NCI-H2107 treated with DMSO at 0.1 percent for 48 hours (cell line): ENCODE measurements around the gene CC2D1A.

Experiments
- DNase-seq: peaks from one replicate; lab custom pipeline; 2025; ENCODE audit not compliant: unreplicated experiment; lab: John Stamatoyannopoulos, UW

Gene CC2D1A

GRCh38 chr19:13876834-13877233 is 29.2 kb upstream of the CC2D1A start, which contains the start of gene NANOS3:
TSS of gene NANOS3 (plus strand) at chr19:13877134. CDS start at chr19:13877249, 115 bp downstream.
- no peak for DNase-seq

- no peak for DNase-seq
Measured at GRCh38 chr19:13877303-13877702, 28.7 kb upstream of the CC2D1A start.

GRCh38 chr19:13880059-13881043 is 25.6 kb upstream of the CC2D1A start:
- DNase-seq, result peak; percentile 83

- no peak for DNase-seq
Measured at GRCh38 chr19:13881251-13881691, 24.7 kb upstream of the CC2D1A start.

- no peak for DNase-seq
Measured at GRCh38 chr19:13881692-13882418, 24.1 kb upstream of the CC2D1A start.

GRCh38 chr19:13882419-13882795 is 23.6 kb upstream of the CC2D1A start:
- DNase-seq, result no peak

- no peak for DNase-seq
Measured at GRCh38 chr19:13882836-13883235, 23.2 kb upstream of the CC2D1A start.

GRCh38 chr19:13883516-13884064 is 22.4 kb upstream of the CC2D1A start:
- DNase-seq, result no peak

- no peak for DNase-seq
Measured at GRCh38 chr19:13884726-13885591, 21.0 kb upstream of the CC2D1A start.

GRCh38 chr19:13885826-13886365 is 20.1 kb upstream of the CC2D1A start:
- no peak for DNase-seq

GRCh38 chr19:13887018-13887436 is 19.0 kb upstream of the CC2D1A start:
- DNase-seq, result no peak

- DNase-seq, result no peak
Measured at GRCh38 chr19:13887517-13887916, 18.5 kb upstream of the CC2D1A start.

- no peak for DNase-seq
Measured at GRCh38 chr19:13888281-13888680, 17.7 kb upstream of the CC2D1A start.

- no peak for DNase-seq
Measured at GRCh38 chr19:13890136-13890535, 15.9 kb upstream of the CC2D1A start.

- no peak for DNase-seq
Measured at GRCh38 chr19:13892870-13893269, 13.1 kb upstream of the CC2D1A start.

GRCh38 chr19:13894552-13894951 is 11.4 kb upstream of the CC2D1A start:
- no peak for DNase-seq

GRCh38 chr19:13896227-13896626 is 9.8 kb upstream of the CC2D1A start:
- DNase-seq, result no peak

GRCh38 chr19:13899393-13899792 is 6.6 kb upstream of the CC2D1A start:
- DNase-seq, result no peak

- DNase-seq, result no peak
Measured at GRCh38 chr19:13899912-13900584, 6.0 kb upstream of the CC2D1A start.
